Tibial nerve (tissue), 4 donors: ENCODE data around the gene SCCPDH. TPM values are rescaled to one million over a fixed set of nuclear protein-coding genes. Genes with fewer than 3 reads are reported as not detected.
"Not testable (repeated sequence)": the region's sequence is repeated elsewhere in the genome, so short reads cannot be mapped to it uniquely, and the experiment has no call there.

Experiments
- DNase-seq, 2 donors: peaks; one replicate each; pipeline ENCODE4 v3.0.0-alpha.2; 2019; ENCODE audit warnings: low spot score in 2 of 2
- H3K27ac ChIP-seq, 4 donors: fragments of 200-600 bp; sonication (generic) in 3 of 4; one replicate each; pipeline ENCODE4 v1.5.1; 2017 to 2019; ENCODE audit warnings: mild to moderate bottlenecking in 1 of 4
- H3K27me3 ChIP-seq, 2 donors: fragments of 200-600 bp; sonication (generic) in 1 of 2; one replicate each; pipeline versions ENCODE4 v1.5.1 to v1.6.0; 2017 to 2019
- H3K36me3 ChIP-seq, 3 donors: fragments of 200-600 bp; sonication (generic); one replicate each; pipeline ENCODE4 v1.5.1; 2018 to 2019
- H3K4me1 ChIP-seq, 4 donors: fragments of 200-600 bp; sonication (generic) in 3 of 4; one replicate each; pipeline ENCODE4 v1.5.1; 2017 to 2019
- H3K4me3 ChIP-seq, 4 donors: fragments of 200-600 bp; sonication (generic) in 3 of 4; one replicate each; pipeline ENCODE4 v1.5.1; 2017 to 2019; ENCODE audit warnings: mild to moderate bottlenecking in 1 of 4, moderate library complexity in 1 of 4
- H3K9me3 ChIP-seq, 4 donors: fragments of 200-600 bp; sonication (generic) in 3 of 4; one replicate each; pipeline ENCODE4 v1.5.1; 2017 to 2019
- CTCF ChIP-seq, 5 experiments: fragments of 200-600 bp in 3 of 5; fragments of 450-650 bp in 2 of 5; sonication (generic) in 3 of 5; IDR thresholded peaks; one replicate each; pipeline ENCODE4 v1.5.1; 2016 to 2019; ENCODE audit warnings: antibody characterized with exemption in 5 of 5, mild to moderate bottlenecking in 3 of 5, moderate library complexity in 2 of 5
- EP300 ChIP-seq, 2 donors: sonication (generic); formaldehyde crosslinking; IDR thresholded peaks; one replicate each; pipeline ENCODE4 v1.6.1; 2017; ENCODE audit warnings: antibody characterized with exemption in 2 of 2, mild to moderate bottlenecking in 1 of 2
- POLR2A ChIP-seq, 2 donors: fragments of 450-650 bp; IDR thresholded peaks; one replicate each; pipeline ENCODE4 v1.6.1; 2017; ENCODE audit warnings: antibody characterized with exemption in 2 of 2, mild to moderate bottlenecking in 2 of 2, moderate library complexity in 2 of 2
- WGBS, 2 donors: methylation state at CpG; one replicate each; pipeline ENCODE4 v1.1.5; 2018; 5-methylcytosine and 5-hydroxymethylcytosine counted together
- total RNA-seq, 4 donors: library from RNA; depleted of rRNA; stranded (reverse); fragments of >200 nt; gene quantifications; one replicate each; pipeline ENCODE4 v1.1.0, GENCODE V29; 2016

SCCPDH gene
- total RNA-seq, 4 donors from 2014 or later: 61.2 to 109 (median 74.6) TPM

- Histone ChIP-seq H3K9me3 (no peaks in the 10 kb centered on the region), H3K27ac (peak overlapping the region in 1 of 4 donors; percentile 41), H3K27me3 (no peaks in the 10 kb centered on the region), H3K4me1 (peaks cover 0 to 13% (median 4%) of the 10 kb centered on the region in 4 donors), H3K36me3 (peaks cover 6 to 97% (median 8%) of the 10 kb centered on the region in 3 donors), H3K4me3 (no peak overlapping the region)
- DNase-seq: no peak
- TF ChIP-seq EP300 (IDR thresholded peaks at IDR 0.05) (no peak), POLR2A (IDR thresholded peaks at IDR 0.05) (no peak), CTCF (IDR thresholded peaks at IDR 0.05) (no peak)
- WGBS, 2 donors: 85 to 88% methylated on average over 2 of the region's 2 CpGs
Measured at GRCh38 chr1:246734866-246735265, 10.7 kb downstream of the SCCPDH start.

GRCh38 chr1:246735735-246736134 lies 11.5 kb downstream of the SCCPDH start:
- H3K27ac ChIP-seq: no peak overlapping the region
- H3K36me3 ChIP-seq: peaks cover 2 to 97% (median 8%) of the 10 kb centered on the region in 3 donors
- TF ChIP-seq CTCF (IDR thresholded peaks at IDR 0.05) (no peak), POLR2A (IDR thresholded peaks at IDR 0.05) (no peak)
- H3K4me1 ChIP-seq: peaks cover 0 to 13% (median 4%) of the 10 kb centered on the region in 4 donors
- H3K27me3 ChIP-seq: no peaks in the 10 kb centered on the region
- no peak overlapping the region for H3K4me3 ChIP-seq
- H3K9me3 ChIP-seq: no peaks in the 10 kb centered on the region
- DNase-seq: no peak
- WGBS, 2 donors: 75 to 76% methylated on average over 5 of the region's 5 CpGs

- H3K9me3 ChIP-seq: no peaks in the 10 kb centered on the region
- peaks cover 0 to 82% (median 4%) of the 10 kb centered on the region in 3 donors for H3K36me3 ChIP-seq
- no peaks in the 10 kb centered on the region for H3K4me1 ChIP-seq
- no peak overlapping the region for H3K4me3 ChIP-seq
- TF ChIP-seq CTCF (IDR thresholded peaks at IDR 0.05) (no peak), POLR2A (IDR thresholded peaks at IDR 0.05) (no peak), EP300 (IDR thresholded peaks at IDR 0.05) (no peak)
- no peak for DNase-seq
- H3K27ac ChIP-seq: no peak overlapping the region
- no peaks in the 10 kb centered on the region for H3K27me3 ChIP-seq
- WGBS, 2 donors: 86 to 87% methylated on average over 8 of the region's 8 CpGs
Measured at GRCh38 chr1:246742396-246742795, 18.2 kb downstream of the SCCPDH start.

- H3K4me3 ChIP-seq, H3K27me3 ChIP-seq, DNase-seq, H3K4me1 ChIP-seq, H3K9me3 ChIP-seq: not testable (repeated sequence)
- WGBS, 2 donors: 70 to 75% methylated on average over 10 of the region's 10 CpGs
- peak overlapping the region in 2 of 4 donors; percentile 40 to 75 for H3K27ac ChIP-seq
- peaks cover 0 to 57% (median 0%) of the 10 kb centered on the region in 3 donors for H3K36me3 ChIP-seq
Measured at GRCh38 chr1:246746155-246746554, 21.9 kb downstream of the SCCPDH start.

GRCh38 chr1:246748006-246748405 lies 23.8 kb downstream of the SCCPDH start:
- Histone ChIP-seq H3K9me3 (no peaks in the 10 kb centered on the region), H3K4me3 (no peak overlapping the region), H3K36me3 (peaks cover 0 to 38% (median 0%) of the 10 kb centered on the region in 3 donors), H3K27ac (peak overlapping the region in 2 of 4 donors; percentile 7 to 29), H3K27me3 (no peaks in the 10 kb centered on the region), H3K4me1 (peaks cover 0 to 14% (median 2%) of the 10 kb centered on the region in 4 donors)
- 63 to 64% methylated on average over 9 of the region's 9 CpGs for WGBS, 2 donors
- TF ChIP-seq EP300 (IDR thresholded peaks at IDR 0.05) (no peak), POLR2A (IDR thresholded peaks at IDR 0.05) (no peak), CTCF (IDR thresholded peaks at IDR 0.05) (no peak)
- no peak for DNase-seq

GRCh38 chr1:246748867-246749266 lies 24.7 kb downstream of the SCCPDH start:
- Histone ChIP-seq H3K27me3 (no peaks in the 10 kb centered on the region), H3K4me3 (no peak overlapping the region), H3K27ac (peak overlapping the region in 1 of 4 donors; percentile 60), H3K36me3 (peaks cover 0 to 30% (median 0%) of the 10 kb centered on the region in 3 donors), H3K4me1 (peaks cover 0 to 14% (median 2%) of the 10 kb centered on the region in 4 donors), H3K9me3 (no peaks in the 10 kb centered on the region)
- 47 to 54% methylated on average over 12 of the region's 12 CpGs for WGBS, 2 donors
- no peak for DNase-seq
- TF ChIP-seq POLR2A (IDR thresholded peaks at IDR 0.05) (no peak), EP300 (IDR thresholded peaks at IDR 0.05) (no peak), CTCF (IDR thresholded peaks at IDR 0.05) (no peak)
